ENCODE data around the gene MAP3K21. TPM values are rescaled to one million over a fixed set of nuclear protein-coding genes. Genes with fewer than 3 reads are reported as not detected.

The MAP3K21 gene
- total RNA-seq, 1 donor from 2014 or later = 0.11 TPM

DNA sequence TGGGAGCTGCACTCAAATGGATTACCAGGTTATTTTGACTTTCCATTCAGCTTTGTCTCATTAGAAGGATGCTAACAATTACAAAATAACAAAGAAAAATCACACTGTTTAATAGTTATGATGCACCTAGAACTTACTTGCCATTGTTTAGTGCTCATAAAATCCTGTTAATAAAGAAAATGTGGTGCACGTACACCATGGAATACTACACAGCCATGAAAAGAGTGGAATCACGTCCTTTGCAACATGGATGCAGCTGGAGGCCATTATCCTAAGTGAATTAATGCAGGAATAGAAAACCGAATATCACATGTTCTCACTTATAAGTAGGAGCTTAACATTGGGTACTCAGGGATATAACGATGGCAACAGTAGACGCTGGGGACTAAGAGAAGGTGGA is 19.8 kb downstream of the MAP3K21 start:
- H3K4me3 Mint-ChIP-seq (ENCODE audit: unreplicated experiment) = no peak overlapping the region
- no peaks in the 10 kb centered on the region for H3K9me3 Mint-ChIP-seq (ENCODE audit: unreplicated experiment)
- no peak for DNase-seq (ENCODE audit: extremely low spot score, unreplicated experiment)
- TF ChIP-seq, protein P1, sequence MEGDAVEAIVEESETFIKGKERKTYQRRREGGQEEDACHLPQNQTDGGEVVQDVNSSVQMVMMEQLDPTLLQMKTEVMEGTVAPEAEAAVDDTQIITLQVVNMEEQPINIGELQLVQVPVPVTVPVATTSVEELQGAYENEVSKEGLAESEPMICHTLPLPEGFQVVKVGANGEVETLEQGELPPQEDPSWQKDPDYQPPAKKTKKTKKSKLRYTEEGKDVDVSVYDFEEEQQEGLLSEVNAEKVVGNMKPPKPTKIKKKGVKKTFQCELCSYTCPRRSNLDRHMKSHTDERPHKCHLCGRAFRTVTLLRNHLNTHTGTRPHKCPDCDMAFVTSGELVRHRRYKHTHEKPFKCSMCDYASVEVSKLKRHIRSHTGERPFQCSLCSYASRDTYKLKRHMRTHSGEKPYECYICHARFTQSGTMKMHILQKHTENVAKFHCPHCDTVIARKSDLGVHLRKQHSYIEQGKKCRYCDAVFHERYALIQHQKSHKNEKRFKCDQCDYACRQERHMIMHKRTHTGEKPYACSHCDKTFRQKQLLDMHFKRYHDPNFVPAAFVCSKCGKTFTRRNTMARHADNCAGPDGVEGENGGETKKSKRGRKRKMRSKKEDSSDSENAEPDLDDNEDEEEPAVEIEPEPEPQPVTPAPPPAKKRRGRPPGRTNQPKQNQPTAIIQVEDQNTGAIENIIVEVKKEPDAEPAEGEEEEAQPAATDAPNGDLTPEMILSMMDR (IDR thresholded peaks at IDR 0.05) = no peak
- H3K4me1 Mint-ChIP-seq (ENCODE audit: unreplicated experiment) = no peaks in the 10 kb centered on the region
- H3K36me3 Mint-ChIP-seq (ENCODE audit: unreplicated experiment) = no peaks in the 10 kb centered on the region
- H3K27ac Mint-ChIP-seq (ENCODE audit: unreplicated experiment) = no peak overlapping the region
- H3K27me3 Mint-ChIP-seq (ENCODE audit: unreplicated experiment) = peaks cover 11% of the 10 kb centered on the region

DNA sequence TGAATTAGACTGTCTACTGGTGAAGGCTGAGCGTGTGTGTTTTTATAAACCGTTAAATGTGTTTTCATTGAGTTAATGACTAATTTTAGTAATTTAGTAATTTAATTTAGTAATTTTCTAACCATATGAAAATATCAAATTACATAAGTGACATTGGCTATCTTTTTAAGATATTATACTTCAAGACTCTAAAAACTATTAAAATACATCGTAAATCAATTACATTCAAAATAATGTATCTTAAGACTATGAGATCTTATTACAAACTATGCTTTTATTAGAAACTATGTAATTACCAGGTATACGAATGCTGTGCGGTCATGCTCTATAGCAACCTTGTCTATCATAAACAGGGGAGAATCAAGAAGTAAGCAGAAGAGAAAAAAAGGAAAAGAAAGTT is 21.6 kb downstream of the MAP3K21 start:
- no peaks in the 10 kb centered on the region for H3K4me1 Mint-ChIP-seq (ENCODE audit: unreplicated experiment)
- H3K36me3 Mint-ChIP-seq (ENCODE audit: unreplicated experiment) = no peaks in the 10 kb centered on the region
- H3K27ac Mint-ChIP-seq (ENCODE audit: unreplicated experiment) = no peak overlapping the region
- no peak overlapping the region for H3K4me3 Mint-ChIP-seq (ENCODE audit: unreplicated experiment)
- H3K27me3 Mint-ChIP-seq (ENCODE audit: unreplicated experiment) = peaks cover 17% of the 10 kb centered on the region
- TF ChIP-seq, protein P1 (IDR thresholded peaks at IDR 0.05) = no peak
- no peaks in the 10 kb centered on the region for H3K9me3 Mint-ChIP-seq (ENCODE audit: unreplicated experiment)
- DNase-seq (ENCODE audit: extremely low spot score, unreplicated experiment) = no peak

DNA sequence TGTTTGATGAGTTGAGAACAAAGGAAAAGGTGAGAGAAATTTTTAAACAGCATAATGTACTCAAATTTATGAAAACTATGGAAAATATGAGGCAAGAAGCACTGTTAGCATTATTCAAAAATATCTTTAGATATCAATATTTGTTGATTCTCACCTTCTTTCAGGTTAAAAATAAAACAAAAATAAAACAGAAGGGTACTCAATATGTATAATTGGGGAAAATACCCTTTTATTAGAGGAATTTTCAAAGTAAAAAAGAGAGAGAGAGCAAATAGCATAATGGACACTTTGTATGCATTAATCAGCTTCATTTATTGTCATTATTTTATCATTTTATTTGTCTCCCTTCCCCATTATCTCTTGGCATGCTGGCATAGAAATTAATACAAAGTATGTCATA is 27.5 kb downstream of the MAP3K21 start:
- no peaks in the 10 kb centered on the region for H3K9me3 Mint-ChIP-seq (ENCODE audit: unreplicated experiment)
- no peak for DNase-seq (ENCODE audit: extremely low spot score, unreplicated experiment)
- H3K4me1 Mint-ChIP-seq (ENCODE audit: unreplicated experiment) = no peaks in the 10 kb centered on the region
- TF ChIP-seq, protein P1 (IDR thresholded peaks at IDR 0.05) = no peak
- no peaks in the 10 kb centered on the region for H3K36me3 Mint-ChIP-seq (ENCODE audit: unreplicated experiment)
- H3K27me3 Mint-ChIP-seq (ENCODE audit: unreplicated experiment) = peaks cover 25% of the 10 kb centered on the region
- no peak overlapping the region for H3K4me3 Mint-ChIP-seq (ENCODE audit: unreplicated experiment)
- H3K27ac Mint-ChIP-seq (ENCODE audit: unreplicated experiment) = no peak overlapping the region

DNA sequence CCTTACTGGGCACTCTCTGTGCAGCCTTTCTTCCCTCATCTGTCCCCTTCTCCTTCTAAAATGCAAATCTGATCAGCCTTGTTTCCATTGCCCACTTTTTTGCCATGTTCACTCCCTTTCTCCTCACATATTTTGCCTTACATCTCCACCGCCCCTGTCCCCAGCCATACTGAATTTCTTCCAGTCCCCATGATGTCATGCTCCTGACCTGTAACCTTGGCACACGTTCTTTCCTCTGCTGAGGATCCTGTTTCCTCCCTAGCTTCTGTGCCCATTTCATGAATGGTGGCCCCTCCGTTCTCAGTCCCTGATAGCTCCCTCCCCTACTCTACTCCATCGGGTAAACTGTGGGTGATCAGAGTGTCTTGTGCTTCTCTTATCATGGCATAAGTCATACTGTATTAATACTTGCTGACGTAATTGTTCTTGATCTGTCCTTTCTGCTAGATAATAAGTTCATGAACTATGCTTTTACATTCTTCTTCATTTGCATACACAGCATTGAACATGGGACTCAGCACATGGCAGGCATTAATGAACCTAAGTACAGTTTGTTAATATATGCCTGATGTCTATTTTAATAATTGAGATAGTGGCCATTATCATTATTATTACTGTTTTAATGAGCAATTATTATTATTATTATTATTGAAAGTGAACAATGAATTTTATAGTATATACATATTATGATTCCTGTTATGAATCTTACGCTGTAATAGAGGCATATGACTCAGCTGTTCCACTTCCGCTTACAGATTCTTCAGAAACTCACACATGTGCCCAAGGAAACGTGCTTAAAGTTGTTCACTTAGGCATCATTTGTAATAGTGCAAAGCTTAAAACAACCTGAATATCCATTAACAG is 28.5 kb downstream of the MAP3K21 start:
- DNase-seq (ENCODE audit: extremely low spot score, unreplicated experiment) = no peak
- no peak overlapping the region for H3K27ac Mint-ChIP-seq (ENCODE audit: unreplicated experiment)
- H3K36me3 Mint-ChIP-seq (ENCODE audit: unreplicated experiment) = no peaks in the 10 kb centered on the region
- TF ChIP-seq, protein P1 (IDR thresholded peaks at IDR 0.05) = no peak
- no peaks in the 10 kb centered on the region for H3K4me1 Mint-ChIP-seq (ENCODE audit: unreplicated experiment)
- H3K27me3 Mint-ChIP-seq (ENCODE audit: unreplicated experiment) = peaks cover 27% of the 10 kb centered on the region
- no peaks in the 10 kb centered on the region for H3K9me3 Mint-ChIP-seq (ENCODE audit: unreplicated experiment)
- no peak overlapping the region for H3K4me3 Mint-ChIP-seq (ENCODE audit: unreplicated experiment)

DNA sequence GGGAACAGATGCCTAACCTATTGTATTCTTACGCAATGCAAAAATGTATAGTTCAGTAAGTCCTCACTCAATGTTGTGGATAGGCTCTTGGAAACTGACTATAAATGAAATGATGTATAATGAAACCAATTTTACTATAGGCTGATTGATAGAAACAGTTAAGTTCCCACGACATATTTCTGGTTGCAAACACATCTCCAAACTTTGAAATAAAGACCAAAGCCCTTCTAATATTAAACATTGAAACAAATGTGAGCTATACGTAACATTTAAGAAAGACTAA is 29.1 kb downstream of the MAP3K21 start:
- no peaks in the 10 kb centered on the region for H3K36me3 Mint-ChIP-seq (ENCODE audit: unreplicated experiment)
- peaks cover 33% of the 10 kb centered on the region for H3K27me3 Mint-ChIP-seq (ENCODE audit: unreplicated experiment)
- DNase-seq (ENCODE audit: extremely low spot score, unreplicated experiment) = no peak
- no peaks in the 10 kb centered on the region for H3K9me3 Mint-ChIP-seq (ENCODE audit: unreplicated experiment)
- TF ChIP-seq, protein P1 (IDR thresholded peaks at IDR 0.05) = no peak
- H3K27ac Mint-ChIP-seq (ENCODE audit: unreplicated experiment) = no peak overlapping the region
- H3K4me3 Mint-ChIP-seq (ENCODE audit: unreplicated experiment) = no peak overlapping the region
- no peaks in the 10 kb centered on the region for H3K4me1 Mint-ChIP-seq (ENCODE audit: unreplicated experiment)
